Nucleus accumbens (tissue), 56 donors: ENCODE data around the gene CABLES1.
A peak's percentile ranks its signal among the peaks of the same experiment; 100 is the strongest.
"Not testable (repeated sequence)": the region's sequence is repeated elsewhere in the genome, so short reads cannot be mapped to it uniquely, and the experiment has no call there.

Experiments
- DNase-seq, 56 donors: peaks; one replicate each; lab custom pipeline; 2025; lab: John Stamatoyannopoulos, UW

The CABLES1 gene

GRCh38 chr18:23237524-23238151 is 102.4 kb downstream of the CABLES1 start:
- peak in 23 of 56 donors; percentile 9 to 63 (median 32) for DNase-seq

GRCh38 chr18:23238152-23238531 is 102.9 kb downstream of the CABLES1 start:
- DNase-seq, result peak in 14 of 56 donors; percentile 7 to 63 (median 36)

- no peak for DNase-seq
Measured at GRCh38 chr18:23238651-23239349, 103.5 kb downstream of the CABLES1 start.

GRCh38 chr18:23239350-23239692 is 104.0 kb downstream of the CABLES1 start:
- no peak for DNase-seq

- DNase-seq, result no peak
Measured at GRCh38 chr18:23239885-23240608, 104.8 kb downstream of the CABLES1 start.

GRCh38 chr18:23240609-23240930 is 105.3 kb downstream of the CABLES1 start:
- no peak for DNase-seq

- not testable (repeated sequence) for DNase-seq
Measured at GRCh38 chr18:23241833-23242496, 106.7 kb downstream of the CABLES1 start.

- DNase-seq, result no peak
Measured at GRCh38 chr18:23243178-23243577, 107.9 kb downstream of the CABLES1 start.

- no peak for DNase-seq
Measured at GRCh38 chr18:23243816-23244215, 108.5 kb downstream of the CABLES1 start.

GRCh38 chr18:23244401-23244800 is 109.1 kb downstream of the CABLES1 start:
- no peak for DNase-seq

- DNase-seq, result no peak
Measured at GRCh38 chr18:23245461-23245860, 110.2 kb downstream of the CABLES1 start.

- DNase-seq, result no peak
Measured at GRCh38 chr18:23247331-23247730, 112.0 kb downstream of the CABLES1 start.

GRCh38 chr18:23247896-23248295 is 112.6 kb downstream of the CABLES1 start:
- no peak for DNase-seq

GRCh38 chr18:23248826-23249225 is 113.5 kb downstream of the CABLES1 start:
- DNase-seq, result no peak

- no peak for DNase-seq
Measured at GRCh38 chr18:23249348-23249747, 114.1 kb downstream of the CABLES1 start.

GRCh38 chr18:23250893-23251656 is 115.8 kb downstream of the CABLES1 start:
- no peak for DNase-seq

- no peak for DNase-seq
Measured at GRCh38 chr18:23253630-23254029, 118.3 kb downstream of the CABLES1 start.

GRCh38 chr18:23257137-23257536 is 121.9 kb downstream of the CABLES1 start:
- no peak for DNase-seq

- peak in 10 of 56 donors; percentile 6 to 43 (median 26) for DNase-seq
Measured at GRCh38 chr18:23257686-23258565, 122.6 kb downstream of the CABLES1 start.
